ENCODE data around the gene ARSI. TPM values are rescaled to one million over a fixed set of nuclear protein-coding genes. Genes with fewer than 3 reads are reported as not detected.

ARSI gene
- total and polyA plus RNA-seq, 2 donors (not counting 3 experiments of a cell fraction or from before 2014, with no cell fraction given), result 0.17 to 0.20 TPM

DNA sequence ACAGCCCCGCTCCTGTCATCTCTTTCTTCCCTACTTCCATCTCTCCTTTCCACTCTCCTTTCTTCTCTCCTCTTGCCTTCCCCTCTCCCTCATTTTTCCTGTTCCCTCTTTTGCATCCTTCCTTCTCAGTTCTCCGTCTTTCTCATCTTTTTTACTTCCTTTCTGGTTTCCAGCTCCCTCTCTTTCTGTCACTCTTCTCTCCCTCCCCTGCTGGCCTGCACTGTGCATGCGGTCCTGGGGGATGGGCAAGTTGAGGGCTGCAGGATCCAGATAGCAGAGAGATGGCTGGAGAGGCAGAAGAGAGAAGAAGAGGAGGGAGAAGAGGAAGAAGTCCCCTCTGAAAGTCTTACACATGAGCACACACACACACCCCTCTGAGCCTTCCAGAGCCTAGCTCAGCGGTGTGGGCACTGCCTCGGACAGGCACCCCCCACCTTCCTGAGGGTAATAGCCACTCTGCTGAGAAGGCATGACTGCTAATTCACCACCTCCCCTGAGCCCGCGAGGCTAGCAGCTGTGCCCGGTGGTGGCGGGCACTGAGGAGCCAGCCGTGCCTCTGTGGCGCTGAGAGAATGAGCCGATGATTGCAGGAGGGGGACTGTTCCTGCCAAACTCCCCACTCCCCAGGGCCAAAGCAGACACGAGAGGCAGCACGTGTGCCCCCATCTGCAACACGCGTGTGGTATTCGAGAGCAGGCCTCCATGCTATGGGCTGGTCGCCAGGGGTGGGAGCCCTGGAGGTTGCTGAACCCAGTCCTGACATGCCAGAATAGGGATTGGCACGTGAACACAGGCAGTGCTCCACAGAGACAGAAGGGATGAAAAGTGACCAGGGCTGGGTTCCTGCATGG, 9.4 kb downstream of the ARSI start:
- dilution Hi-C loops (cut with MboI; ENCODE audit: extremely low pct_ligation_motif_present, low sequenced_read_pairs), result no loop called here
- no peaks in the 10 kb centered on the region for H3K9me1 ChIP-seq (replicated peaks; ENCODE audit: control insufficient read depth, extremely low read depth, insufficient read depth, low read length)
- no peak for TF ChIP-seq FOS (IDR thresholded peaks at IDR 0.05; ENCODE audit: borderline replicate concordance, insufficient read depth, low read length)
- no peak for TF ChIP-seq JUN (IDR thresholded peaks at IDR 0.05; ENCODE audit: borderline replicate concordance, insufficient read depth, insufficient read length, low read depth)
- TF ChIP-seq, protein P1, sequence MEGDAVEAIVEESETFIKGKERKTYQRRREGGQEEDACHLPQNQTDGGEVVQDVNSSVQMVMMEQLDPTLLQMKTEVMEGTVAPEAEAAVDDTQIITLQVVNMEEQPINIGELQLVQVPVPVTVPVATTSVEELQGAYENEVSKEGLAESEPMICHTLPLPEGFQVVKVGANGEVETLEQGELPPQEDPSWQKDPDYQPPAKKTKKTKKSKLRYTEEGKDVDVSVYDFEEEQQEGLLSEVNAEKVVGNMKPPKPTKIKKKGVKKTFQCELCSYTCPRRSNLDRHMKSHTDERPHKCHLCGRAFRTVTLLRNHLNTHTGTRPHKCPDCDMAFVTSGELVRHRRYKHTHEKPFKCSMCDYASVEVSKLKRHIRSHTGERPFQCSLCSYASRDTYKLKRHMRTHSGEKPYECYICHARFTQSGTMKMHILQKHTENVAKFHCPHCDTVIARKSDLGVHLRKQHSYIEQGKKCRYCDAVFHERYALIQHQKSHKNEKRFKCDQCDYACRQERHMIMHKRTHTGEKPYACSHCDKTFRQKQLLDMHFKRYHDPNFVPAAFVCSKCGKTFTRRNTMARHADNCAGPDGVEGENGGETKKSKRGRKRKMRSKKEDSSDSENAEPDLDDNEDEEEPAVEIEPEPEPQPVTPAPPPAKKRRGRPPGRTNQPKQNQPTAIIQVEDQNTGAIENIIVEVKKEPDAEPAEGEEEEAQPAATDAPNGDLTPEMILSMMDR (IDR thresholded peaks at IDR 0.05; ENCODE audit: extremely low read depth in 1 of 2, insufficient read depth in 1 of 2, low read depth in 1 of 2, low read length in 2 of 2), result no peak
- TF ChIP-seq POLR2AphosphoS5 (IDR thresholded peaks at IDR 0.05; ENCODE audit: insufficient read depth, low read depth, low read length), result no peak
- no peak for TF ChIP-seq GATA2 (IDR thresholded peaks at IDR 0.05; ENCODE audit: insufficient read depth, insufficient read length, low read depth, low read length)
- TF ChIP-seq EZH2 (IDR thresholded peaks at IDR 0.05; ENCODE audit: borderline replicate concordance, low read depth, low read length, severe bottlenecking), result no peak
- no peak for TF ChIP-seq POLR2A (IDR thresholded peaks at IDR 0.05; ENCODE audit: low read depth, low read length)
- TF ChIP-seq, protein P2, sequence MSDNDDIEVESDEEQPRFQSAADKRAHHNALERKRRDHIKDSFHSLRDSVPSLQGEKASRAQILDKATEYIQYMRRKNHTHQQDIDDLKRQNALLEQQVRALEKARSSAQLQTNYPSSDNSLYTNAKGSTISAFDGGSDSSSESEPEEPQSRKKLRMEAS (IDR thresholded peaks at IDR 0.05; ENCODE audit: insufficient read depth, insufficient read length), result no peak
- no peak for TF ChIP-seq MYC (IDR thresholded peaks at IDR 0.05; ENCODE audit: low read depth, low read length)
- no peak overlapping the region for H2AFZ ChIP-seq (ENCODE audit: low read depth, low read length)
- POLR2A ChIA-PET, result no interaction called here
- intact Hi-C loops (cut with micrococcal nuclease), result no loop called here
- no peaks in the 10 kb centered on the region for H4K20me1 ChIP-seq (replicated peaks; ENCODE audit: control insufficient read depth, extremely low read depth, insufficient read depth, low read length)
- BruUV-seq (replicated peaks), result no TSS peak
- no peak overlapping the region for H3K4me3 ChIP-seq (replicated peaks in 1 of 3; ENCODE audit: insufficient read depth in 1 of 3, low read depth in 1 of 3, low read length in 3 of 3)
- H3K9ac ChIP-seq (replicated peaks; ENCODE audit: extremely low read depth, insufficient read depth, low read length), result no peak overlapping the region
- no peaks in the 10 kb centered on the region for H3K79me2 ChIP-seq (ENCODE audit: control insufficient read depth, insufficient read depth, low read length)
- DNase-seq (ENCODE audit: low read depth, low spot score), result no peak
- H3K9me3 ChIP-seq (replicated peaks; ENCODE audit: control insufficient read depth, insufficient read depth, low read length), result no peaks in the 10 kb centered on the region
- H3K36me3 ChIP-seq (ENCODE audit: control insufficient read depth in 2 of 2, extremely low read depth in 1 of 2, insufficient read depth in 2 of 2, low read length in 2 of 2), result no peaks in the 10 kb centered on the region
- no peak overlapping the region for H3K4me2 ChIP-seq (ENCODE audit: insufficient read depth, low read length)
- H3K27ac ChIP-seq (ENCODE audit: insufficient read depth, low read depth, low read length), result no peak overlapping the region
- CTCF ChIA-PET, result no interaction called here
- no peaks in the 10 kb centered on the region for H3K4me1 ChIP-seq (ENCODE audit: control insufficient read depth, extremely low read depth, insufficient read depth, low read length)
- no peak for FAIRE-seq
- peaks cover 2 to 13% of the 10 kb centered on the region in 2 experiments for H3K27me3 ChIP-seq (ENCODE audit: control insufficient read depth in 2 of 2, insufficient read depth in 2 of 2, low read length in 2 of 2)

All from endothelial cell of umbilical vein (primary cell).